Thyroid gland (tissue), 4 donors: ENCODE measurements around the gene TBL1XR1. TPM values are rescaled to one million over a fixed set of nuclear protein-coding genes. Genes with fewer than 3 reads are reported as not detected.
"Not testable (repeated sequence)": the region's sequence is repeated elsewhere in the genome, so short reads cannot be mapped to it uniquely, and the experiment has no call there.

ENCODE experiments used
- DNase-seq, 2 donors: peaks; one replicate each; pipeline ENCODE4 v3.0.0-alpha.2; 2019
- H3K27ac ChIP-seq, 3 donors: fragments of 200-600 bp; sonication (generic); 1 replicate in 2 of 3; 2 replicates in 1 of 3; pipeline ENCODE4 v1.5.1; 2016 to 2019; ENCODE audit warnings: mild to moderate bottlenecking in 1 of 3, moderate library complexity in 1 of 3
- H3K27me3 ChIP-seq: fragments of 200-600 bp; sonication (generic); one replicate; pipeline ENCODE4 v1.5.1; 2019
- H3K36me3 ChIP-seq, 2 donors: fragments of 200-600 bp; sonication (generic); one replicate each; pipeline ENCODE4 v1.5.1; 2016 to 2019
- H3K4me1 ChIP-seq, 2 donors: fragments of 200-600 bp; sonication (generic); one replicate each; pipeline ENCODE4 v1.5.1; 2017 to 2019
- H3K4me3 ChIP-seq, 3 donors: fragments of 200-600 bp; sonication (generic); replicated peaks in 1 of 3; 1 replicate in 2 of 3; 2 replicates in 1 of 3; pipeline ENCODE4 v1.5.1; 2016; ENCODE audit warnings: mild to moderate bottlenecking in 1 of 3
- H3K9me3 ChIP-seq: fragments of 200-600 bp; sonication (generic); one replicate; pipeline ENCODE4 v1.5.1; 2017
- CTCF ChIP-seq, 6 experiments: fragments of 200-600 bp in 3 of 6; fragments of 450-650 bp in 3 of 6; sonication (generic) in 3 of 6; IDR thresholded peaks; one replicate each; pipeline ENCODE4 v1.5.1; 2016 to 2019; ENCODE audit warnings: antibody characterized with exemption in 6 of 6, mild to moderate bottlenecking in 2 of 6, inconsistent platforms in 1 of 6, moderate library complexity in 1 of 6
- POLR2A ChIP-seq, 2 donors: fragments of 450-650 bp; IDR thresholded peaks; one replicate each; pipeline ENCODE4 v1.6.1; 2017; ENCODE audit warnings: antibody characterized with exemption in 2 of 2, mild to moderate bottlenecking in 2 of 2, moderate library complexity in 1 of 2
- WGBS, 2 donors: methylation state at CpG; one replicate each; pipeline ENCODE4 v1.1.5; 2017; 5-methylcytosine and 5-hydroxymethylcytosine counted together
- intact Hi-C: fragments of 100-400 bp; cut with DNase I; formaldehyde crosslinking; loops from one replicate; pipeline ENCODE4 v1.15.1; 2023
- total RNA-seq, 4 donors: library from RNA; depleted of rRNA; stranded (reverse); fragments of >200 nt; gene quantifications; one replicate each; pipeline ENCODE4 v1.2.3, GENCODE V29; 2016

TBL1XR1 gene
- total RNA-seq, 4 donors from 2014 or later = 164 to 239 (median 195) TPM

- Histone ChIP-seq H3K27ac (peak overlapping the region; percentile 33 to 99 (median 98)), H3K27me3 (no peaks in the 10 kb centered on the region), H3K9me3 (no peaks in the 10 kb centered on the region), H3K36me3 (no peaks in the 10 kb centered on the region), H3K4me1 (peaks cover 30 to 34% of the 10 kb centered on the region in 2 donors), H3K4me3 (peak overlapping the region in 1 of 3 donors; percentile 96)
- intact Hi-C loops = loop anchor here (10.0 kb wide), 1 partner anchor 139 kb away; no protein-coding TSS in a partner anchor
- DNase-seq = no peak
- WGBS, 2 donors = 40 to 44% methylated on average over 9 of the region's 9 CpGs
- TF ChIP-seq CTCF (IDR thresholded peaks at IDR 0.05) (no peak), POLR2A (IDR thresholded peaks at IDR 0.05) (no peak)
Observed at GRCh38 chr3:177193688-177194268, 3.5 kb downstream of the TBL1XR1 start.

- H3K9me3 ChIP-seq, H3K36me3 ChIP-seq, H3K4me3 ChIP-seq, H3K27me3 ChIP-seq, DNase-seq: not testable (repeated sequence)
- intact Hi-C loops = loop anchor here (10.0 kb wide), 1 partner anchor 138 kb away; no protein-coding TSS in a partner anchor
- peaks cover 26 to 32% of the 10 kb centered on the region in 2 donors for H3K4me1 ChIP-seq
- WGBS, 2 donors = 94 to 98% methylated on average over 12 of the region's 12 CpGs
- peak overlapping the region; percentile 33 to 99 (median 98) for H3K27ac ChIP-seq
Observed at GRCh38 chr3:177193275-177193674, 4.0 kb downstream of the TBL1XR1 start.

- intact Hi-C loops = loop anchor here (10.0 kb wide), 1 partner anchor 136 kb away; no protein-coding TSS in a partner anchor
- Histone ChIP-seq H3K27me3 (no peaks in the 10 kb centered on the region), H3K27ac (peak overlapping the region; percentile 15 to 56 (median 30)), H3K4me3 (no peak overlapping the region), H3K36me3 (no peaks in the 10 kb centered on the region), H3K4me1 (peaks cover 38 to 45% of the 10 kb centered on the region in 2 donors), H3K9me3 (no peaks in the 10 kb centered on the region)
- 47 to 50% methylated on average over 5 of the region's 5 CpGs for WGBS, 2 donors
- TF ChIP-seq POLR2A (IDR thresholded peaks at IDR 0.05) (no peak), CTCF (IDR thresholded peaks at IDR 0.05) (no peak)
- no peak for DNase-seq
Observed at GRCh38 chr3:177190756-177191681, 6.3 kb downstream of the TBL1XR1 start.

GRCh38 chr3:177190184-177190583 is 7.1 kb downstream of the TBL1XR1 start:
- Histone ChIP-seq H3K27ac (peak overlapping the region in 2 of 3 donors; percentile 15 to 30), H3K4me1 (peaks cover 46 to 53% of the 10 kb centered on the region in 2 donors)
- H3K4me3 ChIP-seq, DNase-seq, H3K36me3 ChIP-seq, H3K27me3 ChIP-seq, H3K9me3 ChIP-seq: not testable (repeated sequence)
- WGBS, 2 donors = 94 to 98% methylated on average over 5 of the region's 5 CpGs
- intact Hi-C loops = loop anchor here (10.0 kb wide), 1 partner anchor 135 kb away; no protein-coding TSS in a partner anchor

- intact Hi-C loops, H3K36me3 ChIP-seq, H3K4me3 ChIP-seq, H3K9me3 ChIP-seq, H3K27me3 ChIP-seq: not testable (repeated sequence)
- peaks cover 52 to 54% of the 10 kb centered on the region in 2 donors for H3K4me1 ChIP-seq
- H3K27ac ChIP-seq = peak overlapping the region; percentile 51 to 65 (median 51)
- 70 to 82% methylated on average over 4 of the region's 4 CpGs for WGBS, 2 donors
- DNase-seq = peak in 1 of 2 donors; percentile 33
Observed at GRCh38 chr3:177188325-177188724, 9.0 kb downstream of the TBL1XR1 start.

- H3K27ac ChIP-seq = no peak overlapping the region
- H3K27me3 ChIP-seq = no peaks in the 10 kb centered on the region
- intact Hi-C loops = no loop called here
- 79 to 88% methylated on average over 1 of the region's 1 CpG for WGBS, 2 donors
- no peak for TF ChIP-seq POLR2A (IDR thresholded peaks at IDR 0.05)
- no peak overlapping the region for H3K4me3 ChIP-seq
- H3K4me1 ChIP-seq = peaks cover 50 to 55% of the 10 kb centered on the region in 2 donors
- no peaks in the 10 kb centered on the region for H3K36me3 ChIP-seq
- no peaks in the 10 kb centered on the region for H3K9me3 ChIP-seq
- DNase-seq = no peak
Observed at GRCh38 chr3:177186306-177186705, 11.0 kb downstream of the TBL1XR1 start.
